Gastroesophageal sphincter (tissue), 4 donors: ENCODE data around the gene MROH2A. TPM values are rescaled to one million over a fixed set of nuclear protein-coding genes. Genes with fewer than 3 reads are reported as not detected.
"Not testable (repeated sequence)": the region's sequence is repeated elsewhere in the genome, so short reads cannot be mapped to it uniquely, and the experiment has no call there.

Experiments
- ATAC-seq: fragments of 150-250 bp; one replicate; pipeline ENCODE4 v1.9.1; 2016; ENCODE audit warnings: mild to moderate bottlenecking, moderate library complexity
- H3K27ac ChIP-seq, 4 donors: fragments of 200-600 bp; sonication (generic) in 3 of 4; 1 replicate in 3 of 4; 2 replicates in 1 of 4; pipeline ENCODE4 v1.5.1; 2016 to 2019
- H3K27me3 ChIP-seq: fragments of 200-600 bp; sonication (generic); one replicate; pipeline ENCODE4 v1.5.1; 2019
- H3K36me3 ChIP-seq, 2 donors: fragments of 200-600 bp; sonication (generic); one replicate each; pipeline ENCODE4 v1.5.1; 2019; ENCODE audit warnings: control low read depth in 1 of 2
- H3K4me1 ChIP-seq, 3 donors: fragments of 200-600 bp; sonication (generic); 1 replicate in 2 of 3; 2 replicates in 1 of 3; pipeline ENCODE4 v1.5.1; 2016 to 2019; ENCODE audit warnings: control low read depth in 2 of 3
- H3K4me3 ChIP-seq, 2 donors: fragments of 200-600 bp; sonication (generic); one replicate each; pipeline ENCODE4 v1.5.1; 2019; ENCODE audit warnings: mild to moderate bottlenecking in 1 of 2, moderate library complexity in 1 of 2
- H3K9me3 ChIP-seq, 3 donors: fragments of 200-600 bp; sonication (generic); one replicate each; pipeline ENCODE4 v1.5.1; 2017 to 2019; ENCODE audit warnings: control low read depth in 2 of 3
- CTCF ChIP-seq, 4 experiments: fragments of 200-600 bp in 2 of 4; fragments of 450-650 bp in 2 of 4; sonication (generic) in 1 of 4; IDR thresholded peaks; one replicate each; pipeline ENCODE4 v1.5.1; 2017 to 2019; ENCODE audit warnings: antibody characterized with exemption in 4 of 4, mild to moderate bottlenecking in 2 of 4, moderate library complexity in 2 of 4
- EP300 ChIP-seq: sonication (generic); formaldehyde crosslinking; IDR thresholded peaks from one replicate; pipeline ENCODE4 v1.6.1; 2017; ENCODE audit warnings: antibody characterized with exemption, mild to moderate bottlenecking
- POLR2A ChIP-seq, 2 donors: fragments of 450-650 bp; IDR thresholded peaks; one replicate each; pipeline ENCODE4 v1.6.1; 2017; ENCODE audit warnings: antibody characterized with exemption in 2 of 2, mild to moderate bottlenecking in 2 of 2, moderate library complexity in 1 of 2
- POLR2AphosphoS5 ChIP-seq: sonication (generic); formaldehyde crosslinking; IDR thresholded peaks from one replicate; pipeline ENCODE4 v1.6.1; 2017; ENCODE audit warnings: antibody characterized with exemption
- WGBS, 2 donors: methylation state at CpG; one replicate each; pipeline ENCODE4 v1.1.5; 2018; ENCODE audit warnings: low coverage in 1 of 2; 5-methylcytosine and 5-hydroxymethylcytosine counted together
- total RNA-seq, 4 donors: library from RNA; depleted of rRNA; stranded (reverse); fragments of >200 nt; gene quantifications; one replicate each; pipeline ENCODE4 v1.1.0, GENCODE V29; 2016

MROH2A gene
- total RNA-seq, 4 donors from 2014 or later: not detected

GRCh38 chr2:233743464-233744259 is 34.5 kb upstream of the MROH2A start:
- WGBS, 2 donors: 90% methylated on average over 24 of the region's 46 CpGs; no CpG with 5 or more reads in 1 of the 2 donors
- no peak overlapping the region for H3K4me3 ChIP-seq

GRCh38 chr2:233745073-233745755 is 32.9 kb upstream of the MROH2A start:
- Histone ChIP-seq H3K27ac (no peak overlapping the region), H3K36me3 (no peaks in the 10 kb centered on the region), H3K9me3 (no peaks in the 10 kb centered on the region), H3K4me3 (no peak overlapping the region), H3K4me1 (no peaks in the 10 kb centered on the region), H3K27me3 (peaks cover 3% of the 10 kb centered on the region)
- WGBS, 2 donors: 33 to 53% methylated on average over 1 to 5 of the region's 5 CpGs
- TF ChIP-seq EP300 (no peak), POLR2AphosphoS5 (no peak), CTCF (IDR thresholded peaks at IDR 0.05) (no peak), POLR2A (IDR thresholded peaks at IDR 0.05) (no peak)
- ATAC-seq: no peak

More at GRCh38 chr2:233743464-233744259, 34.5 kb upstream of the MROH2A start:
- H3K4me1 ChIP-seq: no peaks in the 10 kb centered on the region
- ATAC-seq: no peak
- no peak for TF ChIP-seq CTCF (IDR thresholded peaks at IDR 0.05)
- no peak for TF ChIP-seq EP300
- no peak for TF ChIP-seq POLR2AphosphoS5
- TF ChIP-seq POLR2A (IDR thresholded peaks at IDR 0.05): no peak
- H3K27me3 ChIP-seq: peaks cover 3% of the 10 kb centered on the region
- H3K27ac ChIP-seq: no peak overlapping the region
- H3K36me3 ChIP-seq: no peaks in the 10 kb centered on the region
- H3K9me3 ChIP-seq: no peaks in the 10 kb centered on the region

- not testable (repeated sequence) for ATAC-seq, H3K27me3 ChIP-seq, H3K36me3 ChIP-seq, H3K4me3 ChIP-seq, H3K4me1 ChIP-seq, H3K9me3 ChIP-seq, H3K27ac ChIP-seq
- 63 to 100% methylated on average over 1 to 2 of the region's 2 CpGs for WGBS, 2 donors
Observed at GRCh38 chr2:233745838-233746237, 32.3 kb upstream of the MROH2A start.

- H3K27ac ChIP-seq: no peak overlapping the region
- H3K27me3 ChIP-seq: peaks cover 3% of the 10 kb centered on the region
- H3K4me1 ChIP-seq: no peaks in the 10 kb centered on the region
- 84 to 86% methylated on average over 7 to 9 of the region's 10 CpGs for WGBS, 2 donors
- H3K9me3 ChIP-seq: no peaks in the 10 kb centered on the region
- H3K36me3 ChIP-seq: no peaks in the 10 kb centered on the region
- no peak for ATAC-seq
- no peak for TF ChIP-seq CTCF (IDR thresholded peaks at IDR 0.05)
- no peak for TF ChIP-seq POLR2A (IDR thresholded peaks at IDR 0.05)
- no peak for TF ChIP-seq EP300
- TF ChIP-seq POLR2AphosphoS5: no peak
- H3K4me3 ChIP-seq: no peak overlapping the region
Observed at GRCh38 chr2:233746475-233747282, 31.5 kb upstream of the MROH2A start.

- Histone ChIP-seq H3K9me3 (no peaks in the 10 kb centered on the region), H3K4me3 (no peak overlapping the region), H3K4me1 (no peaks in the 10 kb centered on the region), H3K27me3 (no peaks in the 10 kb centered on the region), H3K36me3 (no peaks in the 10 kb centered on the region), H3K27ac (no peak overlapping the region)
- WGBS, 2 donors: 73 to 93% methylated on average over 4 to 6 of the region's 6 CpGs
- TF ChIP-seq CTCF (IDR thresholded peaks at IDR 0.05) (no peak), EP300 (no peak), POLR2AphosphoS5 (no peak), POLR2A (IDR thresholded peaks at IDR 0.05) (no peak)
- no peak for ATAC-seq
Observed at GRCh38 chr2:233747283-233747544, 30.9 kb upstream of the MROH2A start.

- not testable (repeated sequence) for H3K27ac ChIP-seq, H3K4me1 ChIP-seq, H3K36me3 ChIP-seq, ATAC-seq, H3K4me3 ChIP-seq, H3K27me3 ChIP-seq, H3K9me3 ChIP-seq
- WGBS, 2 donors: 40 to 69% methylated on average over 1 to 2 of the region's 2 CpGs
Observed at GRCh38 chr2:233750689-233751088, 27.4 kb upstream of the MROH2A start.

- H3K4me1 ChIP-seq, H3K27ac ChIP-seq, H3K27me3 ChIP-seq, H3K4me3 ChIP-seq, H3K9me3 ChIP-seq, H3K36me3 ChIP-seq, ATAC-seq: not testable (repeated sequence)
- 50 to 86% methylated on average over 1 of the region's 2 CpGs for WGBS, 2 donors
Observed at GRCh38 chr2:233751212-233752009, 26.7 kb upstream of the MROH2A start.
